ENCODE results near the gene ADGRB3. TPM values are rescaled to one million over a fixed set of nuclear protein-coding genes. Genes with fewer than 3 reads are reported as not detected.
"Not testable (repeated sequence)": the region's sequence is repeated elsewhere in the genome, so short reads cannot be mapped to it uniquely, and the experiment has no call there.

ADGRB3 gene
- polyA plus RNA-seq, 3 donors: 0.04 to 0.23 (median 0.05) TPM

DNA sequence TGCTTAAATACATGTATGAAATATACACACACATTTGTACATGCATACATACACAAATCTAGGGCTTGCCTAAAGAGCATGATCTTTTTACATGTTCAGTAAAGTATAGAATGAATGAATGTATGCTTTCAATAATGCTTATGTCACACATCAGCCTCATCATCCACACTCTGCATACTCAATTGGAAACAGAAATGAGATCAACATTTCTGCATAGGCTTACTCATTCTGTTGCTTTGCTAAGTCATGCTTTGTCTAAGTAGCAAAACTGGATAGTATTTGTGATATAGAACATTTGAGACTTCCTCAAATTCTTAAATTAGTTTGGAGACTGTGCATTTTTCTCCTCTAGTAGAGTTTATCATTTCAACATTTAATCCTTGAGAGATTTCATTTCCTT is 343.3 kb downstream of the ADGRB3 start:
- Histone ChIP-seq H3K9me3 (replicated peaks in 1 of 2; ENCODE audit: control insufficient read depth in 1 of 2, insufficient read depth in 1 of 2, low read length in 2 of 2) (no peaks in the 10 kb centered on the region), H3K79me2 (ENCODE audit: insufficient read depth, low read length) (no peaks in the 10 kb centered on the region), H3K4me3 (replicated peaks in 1 of 3; ENCODE audit: low read depth in 2 of 3, low read length in 3 of 3) (no peak overlapping the region), H3K27ac (ENCODE audit: low read depth in 1 of 2, low read length in 2 of 2) (no peak overlapping the region), H2AFZ (ENCODE audit: insufficient read depth, low read depth, low read length, poor library complexity, severe bottlenecking) (no peak overlapping the region), H4K20me1 (ENCODE audit: insufficient read depth, low read length) (no peaks in the 10 kb centered on the region), H3K9ac (ENCODE audit: insufficient read depth, low read length, poor library complexity, severe bottlenecking) (no peak overlapping the region), H3K27me3 (ENCODE audit: control insufficient read depth in 2 of 2, insufficient read depth in 2 of 2, low read length in 2 of 2) (no peaks in the 10 kb centered on the region), H3K4me1 (ENCODE audit: control insufficient read depth in 1 of 2, insufficient read depth in 2 of 2, low read length in 2 of 2) (no peaks in the 10 kb centered on the region), H3K36me3 (replicated peaks in 1 of 2; ENCODE audit: control insufficient read depth in 1 of 2, insufficient read depth in 2 of 2, low read length in 2 of 2) (no peaks in the 10 kb centered on the region), H3K4me2 (replicated peaks; ENCODE audit: extremely low read depth, low read length, poor library complexity, severe bottlenecking) (no peak overlapping the region)
- DNase-seq: no peak
- intact Hi-C loops (cut with micrococcal nuclease): no loop called here
- TF ChIP-seq, protein P1, sequence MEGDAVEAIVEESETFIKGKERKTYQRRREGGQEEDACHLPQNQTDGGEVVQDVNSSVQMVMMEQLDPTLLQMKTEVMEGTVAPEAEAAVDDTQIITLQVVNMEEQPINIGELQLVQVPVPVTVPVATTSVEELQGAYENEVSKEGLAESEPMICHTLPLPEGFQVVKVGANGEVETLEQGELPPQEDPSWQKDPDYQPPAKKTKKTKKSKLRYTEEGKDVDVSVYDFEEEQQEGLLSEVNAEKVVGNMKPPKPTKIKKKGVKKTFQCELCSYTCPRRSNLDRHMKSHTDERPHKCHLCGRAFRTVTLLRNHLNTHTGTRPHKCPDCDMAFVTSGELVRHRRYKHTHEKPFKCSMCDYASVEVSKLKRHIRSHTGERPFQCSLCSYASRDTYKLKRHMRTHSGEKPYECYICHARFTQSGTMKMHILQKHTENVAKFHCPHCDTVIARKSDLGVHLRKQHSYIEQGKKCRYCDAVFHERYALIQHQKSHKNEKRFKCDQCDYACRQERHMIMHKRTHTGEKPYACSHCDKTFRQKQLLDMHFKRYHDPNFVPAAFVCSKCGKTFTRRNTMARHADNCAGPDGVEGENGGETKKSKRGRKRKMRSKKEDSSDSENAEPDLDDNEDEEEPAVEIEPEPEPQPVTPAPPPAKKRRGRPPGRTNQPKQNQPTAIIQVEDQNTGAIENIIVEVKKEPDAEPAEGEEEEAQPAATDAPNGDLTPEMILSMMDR (IDR thresholded peaks at IDR 0.05): no peak
- no peak overlapping the region for H3K27ac Mint-ChIP-seq
- H3K9me3 Mint-ChIP-seq: no peaks in the 10 kb centered on the region
- H3K4me1 Mint-ChIP-seq: no peaks in the 10 kb centered on the region
- H3K36me3 Mint-ChIP-seq: no peaks in the 10 kb centered on the region
- peaks cover 0 to 2% (median 0%) of the 10 kb centered on the region in 3 donors for H3K27me3 Mint-ChIP-seq (ENCODE audit: low read depth in 3 of 3)
- H3K4me3 Mint-ChIP-seq: no peak overlapping the region

DNA sequence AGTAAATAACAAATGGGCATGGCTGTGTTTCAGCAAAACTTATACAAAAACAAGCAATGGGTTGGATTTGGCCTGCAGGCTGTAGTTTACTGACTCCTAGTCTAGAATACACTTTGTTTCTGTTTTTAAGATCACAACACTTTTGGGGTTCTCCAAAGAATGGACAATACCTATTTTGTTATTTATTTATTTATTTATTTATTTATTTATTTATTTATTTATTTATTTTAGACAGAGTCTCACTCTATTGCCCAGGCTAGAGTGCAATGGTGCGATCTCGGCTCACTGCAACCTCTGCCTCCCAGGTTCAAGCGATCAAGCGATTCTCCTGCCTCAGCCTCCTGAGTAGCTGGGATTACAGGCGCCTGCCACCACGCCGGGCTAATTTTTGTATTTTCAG is 346.6 kb downstream of the ADGRB3 start:
- H3K36me3 Mint-ChIP-seq; H3K4me3 Mint-ChIP-seq; H3K9me3 ChIP-seq (replicated peaks in 1 of 2; ENCODE audit: control insufficient read depth in 1 of 2, insufficient read depth in 1 of 2, low read length in 2 of 2); H3K79me2 ChIP-seq (ENCODE audit: insufficient read depth, low read length); H3K27me3 Mint-ChIP-seq (ENCODE audit: low read depth in 3 of 3); H3K27ac ChIP-seq (ENCODE audit: low read depth in 1 of 2, low read length in 2 of 2); H3K36me3 ChIP-seq (replicated peaks in 1 of 2; ENCODE audit: control insufficient read depth in 1 of 2, insufficient read depth in 2 of 2, low read length in 2 of 2); H3K27ac Mint-ChIP-seq; H4K20me1 ChIP-seq (ENCODE audit: insufficient read depth, low read length); H3K4me2 ChIP-seq (replicated peaks; ENCODE audit: extremely low read depth, low read length, poor library complexity, severe bottlenecking); intact Hi-C loops (cut with micrococcal nuclease); H2AFZ ChIP-seq (ENCODE audit: insufficient read depth, low read depth, low read length, poor library complexity, severe bottlenecking); H3K4me3 ChIP-seq (replicated peaks in 1 of 3; ENCODE audit: low read depth in 2 of 3, low read length in 3 of 3); H3K9ac ChIP-seq (ENCODE audit: insufficient read depth, low read length, poor library complexity, severe bottlenecking); H3K27me3 ChIP-seq (ENCODE audit: control insufficient read depth in 2 of 2, insufficient read depth in 2 of 2, low read length in 2 of 2); H3K9me3 Mint-ChIP-seq; H3K4me1 ChIP-seq (ENCODE audit: control insufficient read depth in 1 of 2, insufficient read depth in 2 of 2, low read length in 2 of 2); H3K4me1 Mint-ChIP-seq; DNase-seq: not testable (repeated sequence)
- WGBS (ENCODE audit: insufficient coverage): 92% methylated on average over 7 of the region's 7 CpGs
